Stomach (tissue), 9 donors: ENCODE measurements around the gene VWA8. TPM values are rescaled to one million over a fixed set of nuclear protein-coding genes. Genes with fewer than 3 reads are reported as not detected.

Experiments
- DNase-seq, 2 donors: peaks; one replicate each; pipeline versions ENCODE4 v3.0.0 to v3.0.0-alpha.2; 2013 to 2019
- H3K27ac ChIP-seq, 5 donors: fragments of 200-600 bp in 4 of 5; sonication (generic) in 4 of 5; one replicate each; pipeline ENCODE4 v1.5.1; 2013 to 2019; ENCODE audit warnings: mild to moderate bottlenecking in 1 of 5, moderate library complexity in 1 of 5
- H3K27me3 ChIP-seq, 3 donors: fragments of 200-600 bp; sonication (generic); one replicate each; pipeline ENCODE4 v1.5.1; 2017 to 2019; ENCODE audit warnings: mixed run types in 1 of 3
- H3K36me3 ChIP-seq, 4 donors: fragments of 200-600 bp; sonication (generic); 1 replicate in 3 of 4; 2 replicates in 1 of 4; pipeline ENCODE4 v1.5.1; 2016 to 2019
- H3K4me1 ChIP-seq, 4 donors: fragments of 200-600 bp; sonication (generic); one replicate each; pipeline ENCODE4 v1.5.1; 2016 to 2019
- H3K4me3 ChIP-seq, 4 donors: fragments of 200-600 bp; sonication (generic) in 3 of 4; one replicate each; pipeline ENCODE4 v1.5.1; 2016 to 2019; ENCODE audit warnings: mild to moderate bottlenecking in 1 of 4
- H3K9me3 ChIP-seq, 4 donors: fragments of 200-600 bp; sonication (generic); one replicate each; pipeline ENCODE4 v1.5.1; 2016 to 2019
- CTCF ChIP-seq, 7 experiments: fragments of 450-650 bp in 4 of 7; fragments of 200-600 bp in 3 of 7; sonication (generic) in 3 of 7; IDR thresholded peaks; one replicate each; pipeline ENCODE4 v1.5.1; 2016 to 2019; ENCODE audit warnings: antibody characterized with exemption in 7 of 7, control low read depth in 2 of 7, mild to moderate bottlenecking in 1 of 7
- EP300 ChIP-seq: sonication (generic); formaldehyde crosslinking; IDR thresholded peaks from one replicate; pipeline ENCODE4 v1.6.1; 2017; ENCODE audit warnings: antibody characterized with exemption
- POLR2A ChIP-seq, 4 donors: fragments of 450-650 bp; IDR thresholded peaks; one replicate each; pipeline ENCODE4 v1.6.1; 2016; ENCODE audit warnings: antibody characterized with exemption in 4 of 4, control low read depth in 2 of 4, mild to moderate bottlenecking in 1 of 4, moderate library complexity in 1 of 4
- POLR2AphosphoS5 ChIP-seq, 3 donors: sonication (generic); formaldehyde crosslinking; IDR thresholded peaks; one replicate each; pipeline ENCODE4 v1.6.1; 2016; ENCODE audit warnings: antibody characterized with exemption in 3 of 3
- WGBS, 5 donors: extraction: QIAGEN DNeasy Blood & Tissue Kit in 3 of 5; methylation state at CpG; one replicate each; pipeline versions ENCODE4 v1.1.5 to v1.1.7; 2013 to 2018; 5-methylcytosine and 5-hydroxymethylcytosine counted together
- intact Hi-C: fragments of 100-400 bp; cut with DNase I; formaldehyde crosslinking; loops from one replicate; pipeline ENCODE4 v1.15.1; 2023; ENCODE audit warnings: low total_unique reads
- polyA plus RNA-seq, 3 donors: library from polyadenylated mRNA; stranded (reverse); fragments of 200-250 nt; gene quantifications; one replicate each; pipeline ENCODE4 v1.2.3, GENCODE V29; 2013
- total RNA-seq, 5 donors: library from RNA; depleted of rRNA; stranded (reverse); fragments of >200 nt; gene quantifications; one replicate each; pipeline versions ENCODE4 v1.1.0 to v1.2.3, GENCODE V29; 2014 to 2016
- donor health status: healthy with polysubstance abuse.
- donor health status: Bipolar disorder and iron deficiency.
- donor health status: healthy.

Gene VWA8
- total and polyA plus RNA-seq, 8 donors = 3.3 to 99.2 (median 25.4) TPM

- H3K4me3 ChIP-seq = no peak overlapping the region
- H3K9me3 ChIP-seq = no peaks in the 10 kb centered on the region
- no peak for DNase-seq
- H3K27ac ChIP-seq = no peak overlapping the region
- intact Hi-C loops = no loop called here
- no peaks in the 10 kb centered on the region for H3K27me3 ChIP-seq
- WGBS, 5 donors = 77 to 94% (median 84%) methylated on average over 2 of the region's 2 CpGs
- H3K4me1 ChIP-seq = no peaks in the 10 kb centered on the region
- TF ChIP-seq POLR2A (IDR thresholded peaks at IDR 0.05) = no peak
- no peak for TF ChIP-seq CTCF (IDR thresholded peaks at IDR 0.05)
- TF ChIP-seq POLR2AphosphoS5 (IDR thresholded peaks at IDR 0.05) = no peak
- no peak for TF ChIP-seq EP300
- no peaks in the 10 kb centered on the region for H3K36me3 ChIP-seq
These were observed 25.0 kb upstream of the VWA8 start for GRCh38 chr13:41985788-41986508.

GRCh38 chr13:41981951-41982715 lies 21.2 kb upstream of the VWA8 start:
- no peaks in the 10 kb centered on the region for H3K9me3 ChIP-seq
- intact Hi-C loops = no loop called here
- no peaks in the 10 kb centered on the region for H3K4me1 ChIP-seq
- no peaks in the 10 kb centered on the region for H3K27me3 ChIP-seq
- no peak for DNase-seq
- TF ChIP-seq POLR2A (IDR thresholded peaks at IDR 0.05) = no peak
- TF ChIP-seq POLR2AphosphoS5 (IDR thresholded peaks at IDR 0.05) = no peak
- TF ChIP-seq CTCF (IDR thresholded peaks at IDR 0.05) = no peak
- no peak for TF ChIP-seq EP300
- H3K4me3 ChIP-seq = no peak overlapping the region
- no peak overlapping the region for H3K27ac ChIP-seq
- H3K36me3 ChIP-seq = no peaks in the 10 kb centered on the region
- WGBS, 5 donors = 71 to 79% (median 76%) methylated on average over 4 of the region's 4 CpGs

GRCh38 chr13:41978007-41978406 lies 17.1 kb upstream of the VWA8 start:
- 73 to 88% (median 85%) methylated on average over 1 of the region's 1 CpG for WGBS, 5 donors
- DNase-seq = no peak
- TF ChIP-seq POLR2A (IDR thresholded peaks at IDR 0.05) = no peak
- TF ChIP-seq CTCF (IDR thresholded peaks at IDR 0.05) = no peak
- no peak for TF ChIP-seq POLR2AphosphoS5 (IDR thresholded peaks at IDR 0.05)
- no peak for TF ChIP-seq EP300
- H3K9me3 ChIP-seq = no peaks in the 10 kb centered on the region
- intact Hi-C loops = no loop called here
- H3K27ac ChIP-seq = no peak overlapping the region
- H3K4me1 ChIP-seq = no peaks in the 10 kb centered on the region
- no peaks in the 10 kb centered on the region for H3K36me3 ChIP-seq
- H3K4me3 ChIP-seq = no peak overlapping the region
- H3K27me3 ChIP-seq = no peaks in the 10 kb centered on the region

GRCh38 chr13:41976476-41976875 lies 15.6 kb upstream of the VWA8 start:
- intact Hi-C loops = no loop called here
- H3K4me3 ChIP-seq = no peak overlapping the region
- TF ChIP-seq CTCF (IDR thresholded peaks at IDR 0.05) (no peak), EP300 (no peak), POLR2AphosphoS5 (IDR thresholded peaks at IDR 0.05) (no peak), POLR2A (IDR thresholded peaks at IDR 0.05) (no peak)
- no peaks in the 10 kb centered on the region for H3K4me1 ChIP-seq
- no peak overlapping the region for H3K27ac ChIP-seq
- H3K36me3 ChIP-seq = no peaks in the 10 kb centered on the region
- WGBS, 5 donors = 49 to 58% (median 54%) methylated on average over 3 of the region's 3 CpGs
- DNase-seq = no peak
- H3K27me3 ChIP-seq = no peaks in the 10 kb centered on the region
- no peaks in the 10 kb centered on the region for H3K9me3 ChIP-seq
